Activated CD8-positive, alpha-beta memory T cell treated with anti-CD3 and anti-CD28 coated beads for 1 hour (primary cell): ENCODE measurements around the gene OR6B3.

Experiments used
- DNase-seq, 2 donors: peaks; one replicate each; pipeline ENCODE4 v3.0.0-alpha.2; 2020; ENCODE audit warnings: low read depth in 1 of 2; ENCODE audit errors: extremely low read depth in 1 of 2

The OR6B3 gene

DNA sequence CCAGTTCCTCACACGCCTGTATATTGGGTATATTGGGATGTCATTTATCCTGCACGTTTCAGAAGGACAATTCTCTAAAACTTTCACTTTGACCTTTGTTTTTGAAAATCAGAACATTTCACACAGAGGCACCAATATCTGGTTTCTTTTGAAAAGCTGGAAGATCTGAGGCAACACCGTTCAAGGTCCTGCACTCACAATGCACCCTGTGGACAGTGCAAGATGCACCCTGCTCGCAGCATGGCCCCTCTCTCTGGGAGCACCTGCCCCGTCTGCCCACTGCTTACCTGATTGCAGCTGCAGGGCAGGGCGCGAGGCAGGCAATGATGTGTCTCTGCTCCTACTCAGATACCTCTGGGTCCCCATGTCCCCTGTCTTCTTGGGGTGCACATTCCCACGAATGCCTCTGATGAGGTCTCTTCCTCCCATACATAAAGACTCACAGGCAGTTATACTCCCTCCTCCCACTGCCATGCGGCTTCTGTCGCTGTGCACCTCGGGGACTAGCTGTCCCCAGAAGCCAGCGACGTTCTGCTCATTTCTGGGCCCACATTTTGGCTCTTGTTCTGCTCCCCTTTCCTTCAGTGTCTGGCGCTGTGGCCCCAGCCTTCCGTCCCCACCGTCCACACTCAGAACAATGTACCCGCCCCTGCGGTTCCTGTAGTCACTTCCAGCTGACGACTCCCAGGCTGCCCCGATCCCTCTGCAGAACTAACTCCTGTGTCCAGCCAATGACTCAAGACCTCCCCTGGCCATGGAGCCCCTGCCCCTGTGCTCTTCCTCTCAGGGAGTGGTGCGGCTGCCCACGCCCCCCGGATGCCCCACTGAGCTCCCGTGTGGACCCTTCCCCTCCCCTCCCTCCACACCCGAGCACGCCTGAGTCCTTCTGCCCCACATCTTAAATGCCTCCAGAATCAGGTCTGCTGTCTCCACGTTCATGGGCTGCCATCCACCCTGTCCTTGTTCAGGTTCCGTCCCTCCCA lies at the start of gene OR6B3:
TSS of gene OR6B3 (minus strand) at position 349 of the 983 bp plus-strand sequence.
- no peak for DNase-seq

GRCh38 chr2:240098349-240098748 lies 45.0 kb upstream of the OR6B3 start:
- no peak for DNase-seq

GRCh38 chr2:240095556-240096523 lies 42.5 kb upstream of the OR6B3 start:
- DNase-seq = no peak

- DNase-seq = no peak
Measured at GRCh38 chr2:240089306-240089705, 36.0 kb upstream of the OR6B3 start.

- no peak for DNase-seq
Measured at GRCh38 chr2:240086563-240086962, 33.2 kb upstream of the OR6B3 start.

GRCh38 chr2:240078631-240079030 lies 25.3 kb upstream of the OR6B3 start:
- DNase-seq = no peak

DNA sequence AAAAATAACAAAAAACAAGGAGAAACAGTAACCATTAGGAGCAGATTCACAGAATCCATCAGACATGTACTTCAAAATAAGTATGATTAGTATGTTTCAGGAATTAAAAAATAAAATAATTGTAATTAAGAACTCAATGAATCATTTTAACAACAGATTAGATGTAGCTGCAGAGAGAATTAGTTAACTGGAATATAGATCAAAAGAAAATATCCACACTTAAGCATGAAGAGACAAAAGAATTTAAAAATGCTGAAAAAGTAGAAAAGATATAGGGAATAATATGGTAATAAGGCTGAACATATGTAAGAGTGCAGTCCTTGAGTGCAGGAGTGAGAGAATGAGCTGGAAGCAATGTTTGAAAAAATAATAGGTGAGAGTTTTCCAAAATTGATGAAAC lies 24.1 kb upstream of the OR6B3 start:
- DNase-seq = no peak

GRCh38 chr2:240074545-240074944 lies 21.2 kb upstream of the OR6B3 start:
- no peak for DNase-seq

DNA sequence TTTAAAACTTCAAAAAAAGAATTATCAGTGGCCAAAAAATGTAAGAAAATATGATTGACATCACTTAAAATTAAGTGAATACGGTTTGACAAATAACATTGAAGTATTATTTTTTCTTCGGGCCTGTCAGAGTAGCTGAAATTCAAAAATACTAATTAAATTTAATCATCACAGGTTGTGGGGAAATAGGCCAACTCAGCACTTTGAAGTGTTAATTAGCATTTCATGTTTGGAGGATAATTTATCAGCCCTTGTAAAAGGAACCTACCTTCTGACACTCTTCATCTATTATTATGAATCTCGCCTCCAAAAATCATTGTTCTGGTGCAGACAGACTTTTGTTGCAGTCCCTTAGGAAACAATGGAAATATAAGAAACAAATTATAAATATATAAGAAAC lies 17.6 kb upstream of the OR6B3 start:
- DNase-seq = no peak

DNA sequence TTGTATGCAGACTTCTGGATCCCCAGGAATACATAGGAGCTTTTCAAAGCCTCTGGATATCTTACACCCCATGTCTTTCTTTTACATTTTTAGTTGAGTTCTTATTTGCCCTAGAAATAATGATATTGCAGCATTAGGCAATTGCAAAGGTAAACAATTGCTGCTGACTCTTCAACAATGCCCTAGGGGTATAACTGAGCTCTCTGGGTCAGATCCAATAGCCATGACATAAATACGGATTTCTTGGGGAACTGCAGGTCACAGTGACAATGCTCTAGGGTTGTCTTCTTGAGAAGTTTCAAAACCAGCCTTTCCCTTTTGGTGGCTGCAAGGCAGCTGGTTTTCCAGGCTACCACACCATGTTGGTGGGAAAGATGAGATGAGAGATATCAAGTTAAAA lies 16.5 kb upstream of the OR6B3 start:
- no peak for DNase-seq

- DNase-seq = no peak
Measured at GRCh38 chr2:240068193-240068592, 14.9 kb upstream of the OR6B3 start.

GRCh38 chr2:240066489-240066888 lies 13.2 kb upstream of the OR6B3 start:
- no peak for DNase-seq

- DNase-seq = no peak
Measured at GRCh38 chr2:240064898-240065297, 11.6 kb upstream of the OR6B3 start.

- peak in 1 of 2 donors; percentile 19 for DNase-seq
Measured at GRCh38 chr2:240060977-240061591, 7.8 kb upstream of the OR6B3 start.

DNA sequence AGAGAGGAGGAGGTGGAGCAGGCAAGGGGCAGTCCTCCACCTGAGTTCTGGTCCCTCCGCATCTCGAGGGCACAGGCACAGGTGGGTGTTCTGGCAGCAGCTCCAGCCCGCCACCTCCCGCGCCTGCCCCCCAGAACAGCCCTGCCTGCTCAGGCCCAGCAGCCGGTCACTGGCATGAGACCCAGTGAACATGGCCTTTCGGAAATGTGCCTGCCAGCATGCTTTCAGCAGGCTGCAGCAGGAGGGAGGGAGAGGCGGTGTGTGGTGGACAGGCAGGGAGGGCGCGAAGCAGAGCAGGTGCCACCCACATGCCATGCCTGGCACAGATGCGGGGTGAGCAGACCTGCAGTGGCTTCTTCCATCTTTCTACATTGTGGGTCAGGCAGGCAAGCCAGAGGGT lies 3.4 kb upstream of the OR6B3 start:
- DNase-seq = no peak

GRCh38 chr2:240055177-240055917 lies 2.0 kb upstream of the OR6B3 start:
- DNase-seq = no peak

GRCh38 chr2:240052524-240052923 lies 797 bp downstream of the OR6B3 start:
- no peak for DNase-seq

DNA sequence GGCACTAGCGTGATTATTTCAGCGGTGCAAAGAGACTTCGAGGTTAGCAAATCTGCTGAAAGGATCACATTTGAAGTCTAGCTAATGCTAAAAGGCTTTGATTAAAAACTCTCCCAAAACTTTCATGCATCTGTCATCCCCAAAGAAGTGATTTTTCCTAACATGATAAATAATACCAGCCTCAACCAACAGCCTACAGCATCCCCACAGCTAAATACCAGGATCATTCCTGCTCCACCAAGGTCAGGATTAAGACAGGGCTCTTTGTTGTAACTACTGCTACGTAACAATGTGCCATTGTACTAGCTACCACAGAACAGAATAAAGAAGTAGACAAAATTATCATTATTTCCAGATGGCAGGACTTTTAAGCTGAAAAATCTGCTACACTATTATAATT lies 1.6 kb downstream of the OR6B3 start:
- no peak for DNase-seq

- no peak for DNase-seq
Measured at GRCh38 chr2:240050278-240050677, 3.0 kb downstream of the OR6B3 start.

- DNase-seq = no peak
Measured at GRCh38 chr2:240048237-240048636, 5.1 kb downstream of the OR6B3 start.
